SK-N-MC (cell line): ENCODE results near the gene ZC3H12A.
"Not testable (repeated sequence)": the region's sequence is repeated elsewhere in the genome, so short reads cannot be mapped to it uniquely, and the experiment has no call there.

Experiments
- DNase-seq: peaks from one replicate; pipeline ENCODE4 v3.0.0-alpha.2; 2011; ENCODE audit warnings: low read depth, low spot score
- H3K27ac ChIP-seq: fragments of 200-600 bp; sonication (generic); 2 replicates; pipeline ENCODE4 v1.5.1; 2016; ENCODE audit warnings: mixed run types
- H3K36me3 ChIP-seq: fragments of 200-600 bp; sonication (generic); 2 replicates; pipeline ENCODE4 v1.6.1; 2017; ENCODE audit warnings: antibody characterized with exemption, low read length, mixed read lengths; ENCODE audit not compliant: insufficient read depth
- H3K4me3 ChIP-seq: fragments of 200-600 bp; sonication (generic); 2 replicates; pipeline ENCODE4 v1.5.1; 2016
- H3K9ac ChIP-seq: fragments of 200-600 bp; sonication (generic); 2 replicates; pipeline ENCODE4 v1.8.0; 2017; ENCODE audit warnings: mixed run types, mixed read lengths; ENCODE audit not compliant: insufficient read length
- H3K9me3 ChIP-seq: fragments of 200-600 bp; sonication (generic); 2 replicates; pipeline ENCODE4 v1.6.1; 2017; ENCODE audit warnings: low read depth, mild to moderate bottlenecking, antibody characterized with exemption, low read length, moderate library complexity, mixed read lengths
- EZH2 ChIP-seq: fragments of 200-600 bp; sonication (generic); IDR thresholded peaks from one replicate; pipeline ENCODE4 v1.6.1; 2017; ENCODE audit warnings: antibody characterized with exemption
- FOXP2 ChIP-seq: optimal IDR thresholded peaks from 2 replicates; pipeline ENCODE3; 2011; ENCODE audit warnings: mild to moderate bottlenecking, moderate library complexity; ENCODE audit not compliant: insufficient read depth; ENCODE audit errors: extremely low read length, control extremely low read depth
- POLR2AphosphoS5 ChIP-seq: IDR thresholded peaks from 2 replicates; pipeline ENCODE4 v1.6.1; 2012; ENCODE audit warnings: mild to moderate bottlenecking, low read depth, low read length, borderline replicate concordance

ZC3H12A gene

GRCh38 chr1:37514350-37515184 lies 40.2 kb downstream of the ZC3H12A start, which contains the start of gene MEAF6:
TSS of gene MEAF6 (minus strand) at chr1:37514766. CDS start at chr1:37514746, 20 bp downstream.
- H3K4me3 ChIP-seq, result peak within 1 kb of the TSS; percentile 83
- peaks cover 23% of the 10 kb centered on the region for H3K36me3 ChIP-seq
- H3K9ac ChIP-seq, result peak within 1 kb of the TSS; percentile 78
- H3K9me3 ChIP-seq, result no peaks in the 10 kb centered on the region
- no peak within 1 kb of the TSS for H3K27ac ChIP-seq
- no peak for TF ChIP-seq EZH2
- TF ChIP-seq POLR2AphosphoS5, result peak; percentile 88
- DNase-seq, result no peak

GRCh38 chr1:37515185-37516034 lies 41.0 kb downstream of the ZC3H12A start:
- peak overlapping the region; percentile 72 for H3K9ac ChIP-seq
- no peak for TF ChIP-seq FOXP2
- TF ChIP-seq POLR2AphosphoS5, result no peak
- no peak for TF ChIP-seq EZH2
- peak overlapping the region; percentile 83 for H3K4me3 ChIP-seq
- H3K27ac ChIP-seq, result no peak overlapping the region
- DNase-seq, result no peak
- H3K36me3 ChIP-seq, result peaks cover 23% of the 10 kb centered on the region
- H3K9me3 ChIP-seq, result no peaks in the 10 kb centered on the region

GRCh38 chr1:37517569-37517968 lies 43.2 kb downstream of the ZC3H12A start:
- H3K9ac ChIP-seq, result no peak overlapping the region
- no peak overlapping the region for H3K4me3 ChIP-seq
- TF ChIP-seq EZH2 (no peak), POLR2AphosphoS5 (no peak)
- no peak overlapping the region for H3K27ac ChIP-seq
- peaks cover 9% of the 10 kb centered on the region; the same call in 1 of the 2 replicates for H3K36me3 ChIP-seq
- H3K9me3 ChIP-seq, result no peaks in the 10 kb centered on the region
- no peak for DNase-seq

GRCh38 chr1:37518241-37518640 lies 43.9 kb downstream of the ZC3H12A start:
- H3K4me3 ChIP-seq, DNase-seq, H3K27ac ChIP-seq: not testable (repeated sequence)

GRCh38 chr1:37518929-37519328 lies 44.5 kb downstream of the ZC3H12A start:
- not testable (repeated sequence) for H3K4me3 ChIP-seq, H3K27ac ChIP-seq, DNase-seq

More at GRCh38 chr1:37518241-37518640, 43.9 kb downstream of the ZC3H12A start:
- not testable (repeated sequence) for H3K9me3 ChIP-seq, H3K9ac ChIP-seq, H3K36me3 ChIP-seq

DNA sequence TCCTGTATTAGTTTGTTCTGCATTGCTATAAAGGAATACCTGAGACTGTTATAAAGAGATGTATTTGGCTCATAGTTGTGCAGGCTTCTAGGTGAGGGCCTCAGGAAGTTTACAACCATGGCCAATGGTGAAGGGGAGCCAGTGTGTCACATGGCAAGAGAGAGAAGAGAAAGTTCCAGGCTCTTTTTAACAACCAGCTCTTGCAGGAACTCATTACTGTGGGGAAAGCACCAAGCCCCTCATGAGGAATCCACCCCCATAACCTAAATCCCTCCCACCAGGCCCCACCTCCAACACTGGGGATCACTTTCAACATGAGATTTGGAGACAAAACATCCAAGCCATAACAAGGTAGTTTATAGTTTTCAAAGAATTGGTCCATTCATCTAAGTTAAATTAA lies 45.2 kb downstream of the ZC3H12A start:
- Histone ChIP-seq H3K27ac (no peak overlapping the region), H3K4me3 (no peak overlapping the region), H3K36me3 (no peaks in the 10 kb centered on the region), H3K9me3 (no peaks in the 10 kb centered on the region), H3K9ac (no peak overlapping the region)
- DNase-seq, result no peak
- TF ChIP-seq EZH2, result no peak
- no peak for TF ChIP-seq POLR2AphosphoS5
- TF ChIP-seq FOXP2, result no peak

More at GRCh38 chr1:37518929-37519328, 44.5 kb downstream of the ZC3H12A start:
- H3K36me3 ChIP-seq, H3K9ac ChIP-seq, H3K9me3 ChIP-seq: not testable (repeated sequence)

DNA sequence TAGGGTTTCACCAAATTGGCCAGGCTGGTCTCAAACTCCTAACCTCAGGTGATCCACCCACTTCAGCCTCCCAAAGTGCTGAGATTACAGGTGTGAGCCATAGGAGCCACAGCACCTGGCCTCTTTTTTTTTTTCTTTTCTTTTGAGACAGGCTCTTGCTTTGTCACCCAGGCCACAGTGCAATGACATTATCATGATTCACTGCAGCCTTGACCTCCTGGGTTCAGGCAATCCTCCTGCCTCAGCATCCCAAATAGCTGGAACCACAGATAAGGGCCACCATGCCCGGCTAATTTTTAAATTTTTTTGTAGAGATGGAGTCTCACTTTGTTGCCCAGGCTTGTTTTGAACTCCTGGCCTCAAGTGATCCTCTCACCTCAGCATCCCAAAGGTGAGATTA lies 55.5 kb downstream of the ZC3H12A start:
- not testable (repeated sequence) for H3K9ac ChIP-seq, H3K27ac ChIP-seq, H3K36me3 ChIP-seq, H3K4me3 ChIP-seq, H3K9me3 ChIP-seq, DNase-seq

- H3K27ac ChIP-seq, DNase-seq, H3K9me3 ChIP-seq, H3K4me3 ChIP-seq, H3K9ac ChIP-seq: not testable (repeated sequence)
- peaks cover 15% of the 10 kb centered on the region for H3K36me3 ChIP-seq
Measured at GRCh38 chr1:37532418-37533156, 58.2 kb downstream of the ZC3H12A start.
